Astrocyte (in vitro differentiated cells and primary cell): Measurements from ENCODE around the gene PLIN4. TPM values are rescaled to one million over a fixed set of nuclear protein-coding genes. Genes with fewer than 3 reads are reported as not detected.

Experiments used
- DNase-seq: peaks from one replicate; pipeline ENCODE4 v3.0.0-alpha.2; 2010; ENCODE audit warnings: low read depth
- FAIRE-seq: peaks from 2 replicates; lab custom pipeline; 2011; peaks lifted over from hg19 to GRCh38; lab: Jason Lieb, UNC
- H2AFZ ChIP-seq: 2 replicates; pipeline ENCODE4 v1.6.0; 2012; ENCODE audit warnings: low read depth, low read length, inconsistent platforms
- H3K27ac ChIP-seq: 2 replicates; pipeline ENCODE4 v1.5.1; 2011; ENCODE audit warnings: low read depth, low read length, inconsistent platforms
- H3K27me3 ChIP-seq: 2 replicates; pipeline ENCODE4 v1.6.0; 2011; ENCODE audit warnings: low read length, inconsistent platforms; ENCODE audit not compliant: insufficient read depth
- H3K36me3 ChIP-seq: 2 replicates; pipeline ENCODE4 v1.5.1; 2011; ENCODE audit warnings: low read length, inconsistent platforms; ENCODE audit not compliant: insufficient read depth
- H3K4me1 ChIP-seq: 2 replicates; pipeline ENCODE4 v1.5.1; 2011; ENCODE audit warnings: low read length, inconsistent platforms; ENCODE audit not compliant: insufficient read depth
- H3K4me2 ChIP-seq: 2 replicates; pipeline ENCODE4 v1.6.0; 2012; ENCODE audit warnings: low read length, inconsistent platforms
- H3K4me3 ChIP-seq: 2 replicates; pipeline ENCODE4 v1.5.1; 2011; ENCODE audit warnings: low read depth, mild to moderate bottlenecking, low read length, inconsistent platforms; ENCODE audit not compliant: insufficient read depth
- H3K79me2 ChIP-seq: 2 replicates; pipeline ENCODE4 v1.6.0; 2012; ENCODE audit warnings: mild to moderate bottlenecking, low read length, inconsistent platforms; ENCODE audit not compliant: insufficient read depth
- H3K9ac ChIP-seq: 2 replicates; pipeline ENCODE4 v1.6.0; 2012; ENCODE audit warnings: mild to moderate bottlenecking, low read length, inconsistent platforms
- H3K9me3 ChIP-seq: 2 replicates; pipeline ENCODE4 v1.5.1; 2012; ENCODE audit warnings: low read depth, mild to moderate bottlenecking, low read length, inconsistent platforms; ENCODE audit not compliant: insufficient read depth
- H4K20me1 ChIP-seq: 2 replicates; pipeline ENCODE4 v1.6.0; 2012; ENCODE audit warnings: low read length, inconsistent platforms; ENCODE audit not compliant: insufficient read depth
- H3K27ac Mint-ChIP-seq: one replicate; pipeline ENCODE4 v1.8.0; 2021; ENCODE audit warnings: mild to moderate bottlenecking, mixed read lengths; ENCODE audit not compliant: unreplicated experiment
- H3K27me3 Mint-ChIP-seq: one replicate; pipeline ENCODE4 v1.8.0; 2021; ENCODE audit warnings: low read depth, mixed read lengths; ENCODE audit not compliant: unreplicated experiment
- H3K36me3 Mint-ChIP-seq: one replicate; pipeline ENCODE4 v1.8.0; 2021; ENCODE audit warnings: low read depth, mixed read lengths; ENCODE audit not compliant: unreplicated experiment
- H3K4me1 Mint-ChIP-seq: one replicate; pipeline ENCODE4 v1.8.0; 2021; ENCODE audit warnings: low read depth, mixed read lengths; ENCODE audit not compliant: unreplicated experiment
- H3K4me3 Mint-ChIP-seq: one replicate; pipeline ENCODE4 v1.8.0; 2021; ENCODE audit warnings: mild to moderate bottlenecking, moderate library complexity, mixed read lengths; ENCODE audit not compliant: unreplicated experiment
- H3K9me3 Mint-ChIP-seq: one replicate; pipeline ENCODE4 v1.8.0; 2021; ENCODE audit warnings: mild to moderate bottlenecking, mixed read lengths; ENCODE audit not compliant: unreplicated experiment
- EZH2 ChIP-seq: IDR thresholded peaks from 2 replicates; pipeline ENCODE4 v1.6.1; 2012; ENCODE audit warnings: mild to moderate bottlenecking, low read length, inconsistent platforms; ENCODE audit not compliant: insufficient read depth
- total RNA-seq: library from RNA; stranded (reverse); gene quantifications from 2 replicates; pipeline ENCODE4 v1.2.1, GENCODE V29; 2021
- TF ChIP-seq, protein P1 (sequence below): IDR thresholded peaks from 2 replicates; pipeline ENCODE4 v1.5.1; 2011; ENCODE audit warnings: low read depth, mild to moderate bottlenecking, inconsistent platforms, low read length, moderate library complexity; ENCODE audit not compliant: insufficient read depth

PLIN4 gene
- total RNA-seq, 1 donor from 2014 or later, result 0.05 TPM

DNA sequence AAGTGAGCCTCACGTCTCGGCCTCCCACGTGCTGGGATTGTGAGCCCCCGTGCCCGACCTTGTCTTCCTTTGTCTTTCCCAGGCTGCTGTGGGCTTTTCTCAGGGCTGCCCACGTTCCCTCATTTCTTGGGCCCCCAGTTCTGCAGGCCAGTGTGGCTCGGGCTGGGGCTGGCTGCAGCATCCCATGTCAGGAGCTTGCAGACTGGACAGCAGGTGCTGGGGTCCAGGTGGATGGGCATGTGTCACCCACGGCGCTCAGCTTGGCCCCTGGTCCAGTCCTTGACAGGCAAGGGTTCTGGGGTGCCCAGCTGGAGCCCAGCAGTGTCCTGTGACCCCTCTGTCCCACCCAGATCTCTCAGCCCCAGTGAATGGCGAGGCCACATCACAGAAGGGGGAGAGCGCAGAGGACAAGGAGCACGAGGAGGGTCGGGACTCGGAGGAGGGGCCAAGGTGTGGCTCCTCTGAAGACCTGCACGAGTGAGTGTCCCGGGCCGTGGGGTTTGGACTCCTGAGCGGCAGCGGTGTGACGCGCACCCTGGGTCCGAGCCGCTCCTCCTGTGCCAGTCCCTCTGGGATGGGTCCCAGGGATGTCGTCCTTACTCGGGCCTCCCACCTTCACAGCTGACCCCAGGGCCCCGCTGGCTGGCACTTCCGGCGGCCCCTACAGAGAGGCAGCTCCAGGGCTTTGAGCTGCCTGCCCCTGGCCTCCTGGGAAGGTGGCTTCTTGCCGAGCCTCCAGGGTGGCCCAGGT lies 17.3 kb downstream of the PLIN4 start:
- Histone ChIP-seq H3K9me3 (no peaks in the 10 kb centered on the region), H3K27me3 (no peaks in the 10 kb centered on the region), H3K79me2 (no peaks in the 10 kb centered on the region), H4K20me1 (no peaks in the 10 kb centered on the region), H3K27ac (no peak overlapping the region), H3K4me2 (no peak overlapping the region), H3K4me1 (peaks cover 7% of the 10 kb centered on the region), H3K36me3 (peaks cover 2% of the 10 kb centered on the region), H2AFZ (no peak overlapping the region), H3K4me3 (no peak overlapping the region), H3K9ac (no peak overlapping the region)
- Mint-ChIP-seq H3K27me3 (no peaks in the 10 kb centered on the region), H3K4me3 (no peak overlapping the region), H3K4me1 (no peaks in the 10 kb centered on the region), H3K36me3 (peaks cover 10% of the 10 kb centered on the region), H3K27ac (no peak overlapping the region), H3K9me3 (no peaks in the 10 kb centered on the region)
- FAIRE-seq (no peak), DNase-seq (no peak)
- TF ChIP-seq, protein P1, sequence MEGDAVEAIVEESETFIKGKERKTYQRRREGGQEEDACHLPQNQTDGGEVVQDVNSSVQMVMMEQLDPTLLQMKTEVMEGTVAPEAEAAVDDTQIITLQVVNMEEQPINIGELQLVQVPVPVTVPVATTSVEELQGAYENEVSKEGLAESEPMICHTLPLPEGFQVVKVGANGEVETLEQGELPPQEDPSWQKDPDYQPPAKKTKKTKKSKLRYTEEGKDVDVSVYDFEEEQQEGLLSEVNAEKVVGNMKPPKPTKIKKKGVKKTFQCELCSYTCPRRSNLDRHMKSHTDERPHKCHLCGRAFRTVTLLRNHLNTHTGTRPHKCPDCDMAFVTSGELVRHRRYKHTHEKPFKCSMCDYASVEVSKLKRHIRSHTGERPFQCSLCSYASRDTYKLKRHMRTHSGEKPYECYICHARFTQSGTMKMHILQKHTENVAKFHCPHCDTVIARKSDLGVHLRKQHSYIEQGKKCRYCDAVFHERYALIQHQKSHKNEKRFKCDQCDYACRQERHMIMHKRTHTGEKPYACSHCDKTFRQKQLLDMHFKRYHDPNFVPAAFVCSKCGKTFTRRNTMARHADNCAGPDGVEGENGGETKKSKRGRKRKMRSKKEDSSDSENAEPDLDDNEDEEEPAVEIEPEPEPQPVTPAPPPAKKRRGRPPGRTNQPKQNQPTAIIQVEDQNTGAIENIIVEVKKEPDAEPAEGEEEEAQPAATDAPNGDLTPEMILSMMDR, result no peak
- TF ChIP-seq EZH2, result no peak

DNA sequence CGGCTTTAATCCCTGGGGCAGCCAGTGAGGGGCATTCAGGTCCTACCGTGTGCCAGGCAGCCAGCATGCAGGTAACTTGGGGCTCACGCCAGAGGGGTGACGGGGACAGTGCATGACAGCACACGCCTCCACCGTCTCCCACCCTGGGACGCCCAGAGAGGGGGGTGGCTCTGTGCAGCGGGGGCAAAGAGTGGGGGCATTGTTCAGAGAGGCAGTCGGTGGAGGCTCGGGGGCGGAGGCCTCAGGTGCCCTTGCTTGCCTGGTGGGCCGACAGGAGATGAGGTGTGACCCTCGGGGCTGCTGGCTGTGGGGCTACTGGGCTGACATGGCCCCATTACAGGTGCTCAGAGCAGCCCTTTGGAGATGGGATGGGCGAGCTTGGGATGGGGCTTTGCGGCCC lies 18.4 kb downstream of the PLIN4 start:
- no peak overlapping the region for H3K9ac ChIP-seq
- H3K27ac ChIP-seq, result no peak overlapping the region
- H3K36me3 ChIP-seq, result peaks cover 4% of the 10 kb centered on the region
- DNase-seq, result no peak
- Mint-ChIP-seq H3K36me3 (peaks cover 5% of the 10 kb centered on the region), H3K27me3 (no peaks in the 10 kb centered on the region), H3K27ac (no peak overlapping the region), H3K4me1 (no peaks in the 10 kb centered on the region), H3K9me3 (no peaks in the 10 kb centered on the region), H3K4me3 (no peak overlapping the region)
- TF ChIP-seq EZH2, result no peak
- TF ChIP-seq, protein P1, result no peak
- no peaks in the 10 kb centered on the region for H3K79me2 ChIP-seq
- H2AFZ ChIP-seq, result no peak overlapping the region
- FAIRE-seq, result no peak
- H4K20me1 ChIP-seq, result no peaks in the 10 kb centered on the region
- no peak overlapping the region for H3K4me3 ChIP-seq
- H3K4me1 ChIP-seq, result peaks cover 6% of the 10 kb centered on the region
- no peak overlapping the region for H3K4me2 ChIP-seq
- no peaks in the 10 kb centered on the region for H3K9me3 ChIP-seq
- no peaks in the 10 kb centered on the region for H3K27me3 ChIP-seq

DNA sequence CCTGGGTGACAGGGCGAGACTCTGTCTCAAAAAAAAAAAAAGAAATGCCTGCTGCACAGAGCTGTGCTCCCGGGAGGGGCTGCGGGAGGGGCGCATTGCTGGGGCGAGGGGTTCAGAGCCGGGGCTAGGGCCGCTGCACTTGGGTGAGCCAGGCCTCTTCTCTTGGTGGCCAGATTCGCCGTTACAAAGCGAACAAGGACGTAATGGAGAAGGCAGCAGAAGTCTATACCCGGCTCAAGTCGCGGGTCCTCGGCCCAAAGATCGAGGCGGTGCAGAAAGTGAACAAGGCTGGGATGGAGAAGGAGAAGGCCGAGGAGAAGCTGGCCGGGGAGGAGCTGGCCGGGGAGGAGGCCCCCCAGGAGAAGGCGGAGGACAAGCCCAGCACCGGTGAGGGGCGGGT lies 19.0 kb downstream of the PLIN4 start:
- H3K4me2 ChIP-seq, result no peak overlapping the region
- TF ChIP-seq, protein P1, result no peak
- no peak for TF ChIP-seq EZH2
- H3K4me3 ChIP-seq, result no peak overlapping the region
- peaks cover 4% of the 10 kb centered on the region for H3K36me3 ChIP-seq
- peaks cover 6% of the 10 kb centered on the region for H3K4me1 ChIP-seq
- H3K9me3 Mint-ChIP-seq, result no peaks in the 10 kb centered on the region
- H3K79me2 ChIP-seq, result no peaks in the 10 kb centered on the region
- H3K27me3 Mint-ChIP-seq, result no peaks in the 10 kb centered on the region
- H3K27ac Mint-ChIP-seq, result no peak overlapping the region
- H4K20me1 ChIP-seq, result no peaks in the 10 kb centered on the region
- FAIRE-seq, result no peak
- H3K9ac ChIP-seq, result no peak overlapping the region
- DNase-seq, result no peak
- no peak overlapping the region for H3K4me3 Mint-ChIP-seq
- H3K27ac ChIP-seq, result no peak overlapping the region
- H3K4me1 Mint-ChIP-seq, result no peaks in the 10 kb centered on the region
- H3K36me3 Mint-ChIP-seq, result peaks cover 5% of the 10 kb centered on the region
- H3K27me3 ChIP-seq, result no peaks in the 10 kb centered on the region
- no peaks in the 10 kb centered on the region for H3K9me3 ChIP-seq
- no peak overlapping the region for H2AFZ ChIP-seq
